A549 (cell line): Measurements from ENCODE around the gene METAP2.

Source experiments
- CTCF ChIP-seq: fragments of >200 bp; sonication (Bioruptor Twin); formaldehyde crosslinking; IDR thresholded peaks from 3 replicates; pipeline ENCODE4 v1.5.1; 2016
- EP300 ChIP-seq, 2 experiments: fragments of >200 bp; sonication (Bioruptor Twin); formaldehyde crosslinking; IDR thresholded peaks; 2 replicates in 1 of 2; 3 replicates in 1 of 2; pipeline ENCODE4 v1.6.1; 2016 to 2017
- NFE2L2 ChIP-seq: fragments of 150-350 bp; conservative IDR thresholded peaks from 2 replicates; pipeline ENCODE4 v1.6.1; 2014; ENCODE audit warnings: low read length
- REST ChIP-seq: fragments of 200-600 bp; sonication (generic); IDR thresholded peaks from 2 replicates; pipeline ENCODE4 v1.6.1; 2016; ENCODE audit warnings: antibody characterized with exemption, mild to moderate bottlenecking, moderate library complexity
- RFX5 ChIP-seq: fragments of 450-650 bp; IDR thresholded peaks from 2 replicates; pipeline ENCODE4 v1.7.1; 2014; ENCODE audit warnings: antibody characterized with exemption, mild to moderate bottlenecking, moderate library complexity
- SREBF2 ChIP-seq: fragments of 450-650 bp; IDR thresholded peaks from 2 replicates; pipeline ENCODE4 v1.6.1; 2014; ENCODE audit warnings: mild to moderate bottlenecking, moderate library complexity
- USF2 ChIP-seq: fragments of 450-650 bp; IDR thresholded peaks from 2 replicates; pipeline ENCODE4 v1.6.1; 2014; ENCODE audit warnings: antibody characterized with exemption

- TF ChIP-seq CTCF (no peak), REST (no peak), SREBF2 (no peak), USF2 (no peak), NFE2L2 (no peak), RFX5 (no peak), EP300 (IDR thresholded peaks at IDR 0.05) (no peak)
Measured at GRCh38 chr12:95517246-95517645, 43.3 kb downstream of the METAP2 start.
